HepG2 (cell line): ENCODE measurements around the gene RIMOC1. TPM values are rescaled to one million over a fixed set of nuclear protein-coding genes. Genes with fewer than 3 reads are reported as not detected.

Experiments
- ATAC-seq: fragments of 200-7000 bp; cut with Tn5 transposase; 3 replicates; pipeline ENCODE4 v1.9.1; 2020; ENCODE audit warnings: mild to moderate bottlenecking, moderate library complexity
- BruUV-seq: library from RNA; stranded (reverse); fragments of 400-500 nt; replicated peaks from 2 replicates; lab custom pipeline; 2021; lab: Mats Ljungman, UMichigan
- CTCF ChIA-PET: fragments of 300-600 bp; formaldehyde crosslinking; extraction: SDS; loops from one replicate; lab custom pipeline; 2021; ENCODE audit warnings: low total read pairs, inconsistent platforms, low intra/inter-chr PET ratio; lab: Yijun Ruan, JAX
- POLR2A ChIA-PET: fragments of 350-600 bp; sonication (Branson Sonifier 250); formaldehyde crosslinking; loops from one replicate; lab custom pipeline; 2020; ENCODE audit warnings: antibody characterized with exemption, inconsistent platforms; lab: Yijun Ruan, JAX
- DNase-seq: peaks from one replicate; pipeline ENCODE4 v3.0.0-alpha.2; 2015; ENCODE audit warnings: low spot score
- FAIRE-seq: peaks from 3 replicates; lab custom pipeline; 2011; peaks lifted over from hg19 to GRCh38; lab: Jason Lieb, UNC
- H2AFZ ChIP-seq: one replicate; pipeline ENCODE4 v1.6.1; 2011; ENCODE audit warnings: low read length, inconsistent platforms
- H3K27ac ChIP-seq: fragments of 300-600 bp; 3 replicates; pipeline ENCODE4 v1.8.0; 2011; ENCODE audit warnings: mixed run types, mild to moderate bottlenecking, mixed read lengths, low read length, inconsistent platforms; ENCODE audit not compliant: insufficient read depth; ENCODE audit errors: extremely low read length
- H3K27me3 ChIP-seq, 2 experiments: fragments of 200-600 bp in 1 of 2; 2 replicates in 1 of 2; 3 replicates in 1 of 2; pipeline versions ENCODE4 v1.6.0 to v1.8.0; 2011; ENCODE audit warnings: low read length in 2 of 2, mild to moderate bottlenecking in 2 of 2, moderate library complexity in 2 of 2, inconsistent platforms in 1 of 2; ENCODE audit not compliant: insufficient read depth in 2 of 2, control insufficient read depth in 1 of 2
- H3K36me3 ChIP-seq, 2 experiments: fragments of 200-600 bp in 1 of 2; replicated peaks in 1 of 2; 2 replicates in 1 of 2; 3 replicates in 1 of 2; pipeline versions ENCODE4 v1.5.1 to v1.8.0; 2011; ENCODE audit warnings: low read length in 2 of 2, inconsistent platforms in 1 of 2; ENCODE audit not compliant: insufficient read depth in 2 of 2, control insufficient read depth in 1 of 2
- H3K4me1 ChIP-seq: 2 replicates; pipeline ENCODE4 v1.5.1; 2012; ENCODE audit warnings: low read length, inconsistent platforms; ENCODE audit not compliant: insufficient read depth
- H3K4me2 ChIP-seq: 2 replicates; pipeline ENCODE4 v1.6.0; 2011; ENCODE audit warnings: low read depth, low read length, inconsistent platforms
- H3K4me3 ChIP-seq, 3 experiments: fragments of 200-600 bp in 1 of 3; sonication (generic), shearing (Covaris generic) in 1 of 3; replicated peaks in 1 of 3; 2 replicates each; pipeline ENCODE4 v1.5.1; 2011 to 2016; ENCODE audit warnings: low read length in 3 of 3, inconsistent platforms in 2 of 3, low read depth in 2 of 3, mild to moderate bottlenecking in 2 of 3, control low read depth in 1 of 3, mixed read lengths in 1 of 3; ENCODE audit not compliant: insufficient read depth in 1 of 3
- H3K79me2 ChIP-seq: one replicate; pipeline ENCODE4 v1.6.1; 2011; ENCODE audit warnings: low read length, inconsistent platforms; ENCODE audit not compliant: insufficient read depth
- H3K9ac ChIP-seq: 2 replicates; pipeline ENCODE4 v1.6.0; 2011; ENCODE audit warnings: mild to moderate bottlenecking, low read depth, low read length, inconsistent platforms; ENCODE audit not compliant: insufficient read depth
- H3K9me3 ChIP-seq: 2 replicates; pipeline ENCODE4 v1.5.1; 2012; ENCODE audit warnings: mild to moderate bottlenecking, low read length
- H4K20me1 ChIP-seq: 2 replicates; pipeline ENCODE4 v1.6.0; 2011; ENCODE audit warnings: inconsistent platforms, mild to moderate bottlenecking, low read length, moderate library complexity; ENCODE audit not compliant: insufficient read depth
- CBFB ChIP-seq: sonication (generic); formaldehyde crosslinking; IDR thresholded peaks from 2 replicates; pipeline ENCODE4 v1.4.0; 2020; ENCODE audit warnings: missing genetic modification reagents
- CTCF ChIP-seq: sonication (generic); formaldehyde crosslinking; IDR thresholded peaks from 2 replicates; pipeline ENCODE4 v1.5.0; 2020; ENCODE audit warnings: mild to moderate bottlenecking, missing genetic modification reagents, moderate library complexity
- HIVEP1 ChIP-seq: sonication (generic); formaldehyde crosslinking; IDR thresholded peaks from 2 replicates; pipeline ENCODE4 v1.4.0; 2020; ENCODE audit warnings: mild to moderate bottlenecking, missing genetic modification reagents
- HNF4A ChIP-seq: sonication (generic); formaldehyde crosslinking; IDR thresholded peaks from 2 replicates; pipeline ENCODE4 v1.4.0; 2020; ENCODE audit warnings: missing genetic modification reagents
- HOXA3 ChIP-seq: sonication (generic); formaldehyde crosslinking; IDR thresholded peaks from 2 replicates; pipeline ENCODE4 v1.5.0; 2020; ENCODE audit warnings: missing genetic modification reagents
- KLF6 ChIP-seq: IDR thresholded peaks from 2 replicates; pipeline ENCODE4 v1.8.0; 2016; ENCODE audit warnings: missing biosample characterization, missing genetic modification reagents
- NFYC ChIP-seq: IDR thresholded peaks from 2 replicates; pipeline ENCODE4 v1.6.1; 2016; ENCODE audit warnings: missing genetic modification reagents, missing compliant biosample characterization
- NONO ChIP-seq, 2 experiments: fragments of 450-650 bp in 1 of 2; sonication (generic) in 1 of 2; formaldehyde crosslinking in 1 of 2; IDR thresholded peaks in 1 of 2; conservative IDR thresholded peaks in 1 of 2; 2 replicates each; pipeline versions ENCODE4 v1.6.1 to v1.8.0; 2017 to 2022; ENCODE audit warnings: mild to moderate bottlenecking in 1 of 2, missing genetic modification reagents in 1 of 2, moderate library complexity in 1 of 2
- RAD51 ChIP-seq: fragments of 450-650 bp; IDR thresholded peaks from 2 replicates; pipeline ENCODE4 v1.6.1; 2016; ENCODE audit warnings: borderline replicate concordance
- REPIN1 ChIP-seq: sonication (generic); formaldehyde crosslinking; IDR thresholded peaks from 2 replicates; pipeline ENCODE4 v1.8.0; 2022; ENCODE audit warnings: missing genetic modification reagents, low read depth, mild to moderate bottlenecking, borderline replicate concordance
- ZC3H13 ChIP-seq: sonication (generic); formaldehyde crosslinking; IDR thresholded peaks from 2 replicates; pipeline ENCODE4 v1.8.1; 2023; ENCODE audit warnings: mild to moderate bottlenecking, missing genetic modification reagents, moderate library complexity
- ZNF17 ChIP-seq: sonication (generic); formaldehyde crosslinking; IDR thresholded peaks from 2 replicates; pipeline ENCODE4 v1.5.0; 2020; ENCODE audit warnings: mild to moderate bottlenecking, missing genetic modification reagents
- ZNF281 ChIP-seq: sonication (generic); formaldehyde crosslinking; IDR thresholded peaks from 2 replicates; pipeline ENCODE4 v1.4.0; 2020; ENCODE audit warnings: missing genetic modification reagents, borderline replicate concordance
- ZNF317 ChIP-seq: sonication (generic); formaldehyde crosslinking; IDR thresholded peaks from 2 replicates; pipeline ENCODE4 v1.5.0; 2020; ENCODE audit warnings: mild to moderate bottlenecking, missing genetic modification reagents
- ZNF512 ChIP-seq: sonication (generic); formaldehyde crosslinking; IDR thresholded peaks from 2 replicates; pipeline ENCODE4 v1.4.0; 2020; ENCODE audit warnings: mild to moderate bottlenecking, missing genetic modification reagents
- WGBS: methylation state at CpG from one replicate; pipeline ENCODE4 v1.1.6; 2017; ENCODE audit warnings: low lambda C conversion rate; 5-methylcytosine and 5-hydroxymethylcytosine counted together
- in situ Hi-C: cut with HindIII; loops from 2 replicates; pipeline ENCODE4 v1.10.0; 2017; ENCODE audit warnings: low pct_unique_long_range_greater_than_20kb; ENCODE audit not compliant: extremely low pct_ligation_motif_present
- intact Hi-C: fragments of 100-400 bp; cut with micrococcal nuclease; formaldehyde crosslinking; loops from one replicate; pipeline ENCODE4 v1.10.0; 2022; ENCODE audit not compliant: unreplicated experiment
- polyA plus RNA-seq, 8 experiments: library from polyadenylated mRNA; depleted of rRNA in 3 of 8; stranded (reverse) in 7 of 8; unstranded in 1 of 8; fragments of >200 nt; fragmentation: Illumina TruSeq in 4 of 8; extraction: Trizol in 4 of 8; gene quantifications; 2 replicates each; pipeline versions ENCODE4 v1.2.1 to v1.2.3, GENCODE V29; 2011 to 2016; ENCODE audit warnings: low read depth in 4 of 8, missing spikeins in 1 of 8, mixed read lengths in 1 of 8; ENCODE audit not compliant: insufficient read depth in 1 of 8
- total RNA-seq, 5 experiments: library from RNA; depleted of rRNA; stranded (reverse); fragments of >200 nt; fragmentation: Illumina TruSeq; extraction: Trizol; gene quantifications; 2 replicates each; pipeline ENCODE4 v1.2.3, GENCODE V29; 2016; ENCODE audit warnings: low read depth in 1 of 5

RIMOC1 gene
- total and polyA plus RNA-seq, 2 of the 13 experiments (the other 11 are each of a cell fraction or from before 2014, with no cell fraction given): 16.3 to 16.9 TPM

GRCh38 chr5:41882765-41883164, 21.4 kb upstream of the RIMOC1 start (continued):
- no peak for TF ChIP-seq CTCF
- no peak for TF ChIP-seq ZNF317 (CRISPR knock-in tag)

- in situ Hi-C loops: no loop called here
- no peak for TF ChIP-seq ZC3H13 (CRISPR knock-in tag)
- no peak for TF ChIP-seq HIVEP1
- TF ChIP-seq HOXA3 (CRISPR knock-in tag): no peak
- TF ChIP-seq HNF4A: no peak
- no peak for TF ChIP-seq REPIN1 (CRISPR knock-in tag)
- no peak for TF ChIP-seq RAD51
- no peak for TF ChIP-seq ZNF281 (CRISPR knock-in tag)
- no peak for TF ChIP-seq KLF6 (CRISPR knock-in tag)
- no peak for TF ChIP-seq ZNF512
- no peak for TF ChIP-seq NONO (IDR thresholded peaks at IDR 0.05)
- TF ChIP-seq NONO (CRISPR knock-in tag; conservative IDR thresholded peaks at IDR 0.05): no peak
- no peak for TF ChIP-seq ZNF17 (CRISPR knock-in tag)
- no peak for TF ChIP-seq CBFB
- TF ChIP-seq NFYC (CRISPR knock-in tag): no peak
Observed at GRCh38 chr5:41883243-41883642, 20.9 kb upstream of the RIMOC1 start.

More at GRCh38 chr5:41883243-41883642, 20.9 kb upstream of the RIMOC1 start:
- CTCF ChIA-PET: no interaction called here
- intact Hi-C loops: no loop called here
- H3K9ac ChIP-seq: no peak overlapping the region
- BruUV-seq: no TSS peak
- WGBS: 17% methylated on average over 3 of the region's 3 CpGs
- H4K20me1 ChIP-seq: no peaks in the 10 kb centered on the region
- H2AFZ ChIP-seq: no peak overlapping the region
- no peak overlapping the region for H3K4me2 ChIP-seq
- no peak for FAIRE-seq
- no peak overlapping the region for H3K27ac ChIP-seq
- DNase-seq: no peak
- H3K36me3 ChIP-seq: no peaks in the 10 kb centered on the region
- H3K9me3 ChIP-seq: no peaks in the 10 kb centered on the region
- peaks cover 11% of the 10 kb centered on the region for H3K4me1 ChIP-seq
- no peaks in the 10 kb centered on the region for H3K79me2 ChIP-seq
- POLR2A ChIA-PET: no interaction called here
- no peak overlapping the region for H3K4me3 ChIP-seq
- no peak for ATAC-seq
- H3K27me3 ChIP-seq: no peaks in the 10 kb centered on the region
